Adrenal gland (tissue), 5 donors: ENCODE data around the gene SULT1B1.

Experiments used
- CTCF ChIP-seq, 6 experiments: fragments of 450-650 bp in 4 of 6; fragments of 200-600 bp in 2 of 6; sonication (generic) in 1 of 6; IDR thresholded peaks; 1 replicate in 5 of 6; 2 replicates in 1 of 6; pipeline versions ENCODE4 v1.5.1 to v1.8.0; 2016 to 2021; ENCODE audit warnings: antibody characterized with exemption in 6 of 6, mild to moderate bottlenecking in 2 of 6, moderate library complexity in 1 of 6
- POLR2A ChIP-seq, 2 donors: fragments of 450-650 bp; IDR thresholded peaks; one replicate each; pipeline ENCODE4 v1.6.1; 2017; ENCODE audit warnings: antibody characterized with exemption in 2 of 2, mild to moderate bottlenecking in 2 of 2, moderate library complexity in 1 of 2
- donor health status: DM: no; HTN: no; CAD: no.

GRCh38 chr4:69689599-69689998, 70.8 kb downstream of the SULT1B1 start:
- TF ChIP-seq POLR2A (IDR thresholded peaks at IDR 0.05), result no peak
- peak; percentile 42 to 78 (median 64) for TF ChIP-seq CTCF (IDR thresholded peaks at IDR 0.05)
